HepG2 (cell line): ENCODE measurements around the gene HSPA13. TPM values are rescaled to one million over a fixed set of nuclear protein-coding genes. Genes with fewer than 3 reads are reported as not detected.

Source experiments
- ATAC-seq: fragments of 200-7000 bp; cut with Tn5 transposase; 3 replicates; pipeline ENCODE4 v1.9.1; 2020; ENCODE audit warnings: mild to moderate bottlenecking, moderate library complexity
- BruUV-seq: library from RNA; stranded (reverse); fragments of 400-500 nt; replicated peaks from 2 replicates; lab custom pipeline; 2021; lab: Mats Ljungman, UMichigan
- CTCF ChIA-PET: fragments of 300-600 bp; formaldehyde crosslinking; extraction: SDS; loops from one replicate; lab custom pipeline; 2021; ENCODE audit warnings: low total read pairs, inconsistent platforms, low intra/inter-chr PET ratio; lab: Yijun Ruan, JAX
- POLR2A ChIA-PET: fragments of 350-600 bp; sonication (Branson Sonifier 250); formaldehyde crosslinking; loops from one replicate; lab custom pipeline; 2020; ENCODE audit warnings: antibody characterized with exemption, inconsistent platforms; lab: Yijun Ruan, JAX
- DNase-seq: peaks from one replicate; pipeline ENCODE4 v3.0.0-alpha.2; 2015; ENCODE audit warnings: low spot score
- FAIRE-seq: peaks from 3 replicates; lab custom pipeline; 2011; peaks lifted over from hg19 to GRCh38; lab: Jason Lieb, UNC
- H2AFZ ChIP-seq: one replicate; pipeline ENCODE4 v1.6.1; 2011; ENCODE audit warnings: low read length, inconsistent platforms
- H3K27ac ChIP-seq: fragments of 300-600 bp; 3 replicates; pipeline ENCODE4 v1.8.0; 2011; ENCODE audit warnings: mixed run types, mild to moderate bottlenecking, mixed read lengths, low read length, inconsistent platforms; ENCODE audit not compliant: insufficient read depth; ENCODE audit errors: extremely low read length
- H3K27me3 ChIP-seq, 2 experiments: fragments of 200-600 bp in 1 of 2; 2 replicates in 1 of 2; 3 replicates in 1 of 2; pipeline versions ENCODE4 v1.6.0 to v1.8.0; 2011; ENCODE audit warnings: low read length in 2 of 2, mild to moderate bottlenecking in 2 of 2, moderate library complexity in 2 of 2, inconsistent platforms in 1 of 2; ENCODE audit not compliant: insufficient read depth in 2 of 2, control insufficient read depth in 1 of 2
- H3K36me3 ChIP-seq, 2 experiments: fragments of 200-600 bp in 1 of 2; replicated peaks in 1 of 2; 2 replicates in 1 of 2; 3 replicates in 1 of 2; pipeline versions ENCODE4 v1.5.1 to v1.8.0; 2011; ENCODE audit warnings: low read length in 2 of 2, inconsistent platforms in 1 of 2; ENCODE audit not compliant: insufficient read depth in 2 of 2, control insufficient read depth in 1 of 2
- H3K4me1 ChIP-seq: 2 replicates; pipeline ENCODE4 v1.5.1; 2012; ENCODE audit warnings: low read length, inconsistent platforms; ENCODE audit not compliant: insufficient read depth
- H3K4me2 ChIP-seq: 2 replicates; pipeline ENCODE4 v1.6.0; 2011; ENCODE audit warnings: low read depth, low read length, inconsistent platforms
- H3K4me3 ChIP-seq, 3 experiments: fragments of 200-600 bp in 1 of 3; sonication (generic), shearing (Covaris generic) in 1 of 3; replicated peaks in 1 of 3; 2 replicates each; pipeline ENCODE4 v1.5.1; 2011 to 2016; ENCODE audit warnings: low read length in 3 of 3, inconsistent platforms in 2 of 3, low read depth in 2 of 3, mild to moderate bottlenecking in 2 of 3, control low read depth in 1 of 3, mixed read lengths in 1 of 3; ENCODE audit not compliant: insufficient read depth in 1 of 3
- H3K79me2 ChIP-seq: one replicate; pipeline ENCODE4 v1.6.1; 2011; ENCODE audit warnings: low read length, inconsistent platforms; ENCODE audit not compliant: insufficient read depth
- H3K9ac ChIP-seq: 2 replicates; pipeline ENCODE4 v1.6.0; 2011; ENCODE audit warnings: mild to moderate bottlenecking, low read depth, low read length, inconsistent platforms; ENCODE audit not compliant: insufficient read depth
- H3K9me3 ChIP-seq: 2 replicates; pipeline ENCODE4 v1.5.1; 2012; ENCODE audit warnings: mild to moderate bottlenecking, low read length
- H4K20me1 ChIP-seq: 2 replicates; pipeline ENCODE4 v1.6.0; 2011; ENCODE audit warnings: inconsistent platforms, mild to moderate bottlenecking, low read length, moderate library complexity; ENCODE audit not compliant: insufficient read depth
- GFI1 ChIP-seq: sonication (generic); formaldehyde crosslinking; IDR thresholded peaks from 2 replicates; pipeline ENCODE4 v1.5.0; 2020; ENCODE audit warnings: missing genetic modification reagents, mild to moderate bottlenecking, borderline replicate concordance
- IRF1 ChIP-seq: sonication (generic); formaldehyde crosslinking; IDR thresholded peaks from 2 replicates; pipeline ENCODE4 v1.4.0; 2020; ENCODE audit warnings: low read depth, mild to moderate bottlenecking, missing genetic modification reagents
- NFRKB ChIP-seq: fragments of 450-650 bp; IDR thresholded peaks from 2 replicates; pipeline ENCODE4 v1.6.1; 2017
- PBX2 ChIP-seq: IDR thresholded peaks from 2 replicates; pipeline ENCODE4 v1.6.1; 2016; ENCODE audit warnings: control low read depth
- PCBP1 ChIP-seq: fragments of 200-400 bp; formaldehyde crosslinking; IDR thresholded peaks from 2 replicates; pipeline ENCODE4 v1.6.1; 2017; ENCODE audit warnings: mild to moderate bottlenecking, low read depth, low read length, borderline replicate concordance
- SIN3B ChIP-seq: fragments of 150-350 bp; IDR thresholded peaks from 2 replicates; pipeline ENCODE4 v1.6.1; 2014; ENCODE audit warnings: low read length
- THAP8 ChIP-seq: sonication (generic); formaldehyde crosslinking; IDR thresholded peaks from 2 replicates; pipeline ENCODE4 v1.5.1; 2020; ENCODE audit warnings: missing genetic modification reagents, mild to moderate bottlenecking, borderline replicate concordance
- ZBTB34 ChIP-seq: sonication (generic); formaldehyde crosslinking; IDR thresholded peaks from 2 replicates; pipeline ENCODE4 v1.8.0; 2022; ENCODE audit warnings: mild to moderate bottlenecking, missing genetic modification reagents
- ZKSCAN5 ChIP-seq: sonication (generic); formaldehyde crosslinking; IDR thresholded peaks from 2 replicates; pipeline ENCODE4 v1.5.1; 2020; ENCODE audit warnings: mild to moderate bottlenecking, missing genetic modification reagents
- ZNF234 ChIP-seq: sonication (generic); formaldehyde crosslinking; conservative IDR thresholded peaks from 2 replicates; pipeline ENCODE4 v1.5.1; 2020; ENCODE audit warnings: mild to moderate bottlenecking, missing genetic modification reagents
- ZNF282 ChIP-seq: fragments of 450-650 bp; IDR thresholded peaks from 2 replicates; pipeline ENCODE4 v1.6.1; 2018; ENCODE audit not compliant: partially characterized antibody
- ZNF30 ChIP-seq: sonication (generic); formaldehyde crosslinking; IDR thresholded peaks from 2 replicates; pipeline ENCODE4 v1.5.0; 2020; ENCODE audit warnings: mild to moderate bottlenecking, missing genetic modification reagents
- ZNF546 ChIP-seq: sonication (generic); formaldehyde crosslinking; conservative IDR thresholded peaks from 2 replicates; pipeline ENCODE4 v1.8.1; 2023; ENCODE audit warnings: mild to moderate bottlenecking, missing genetic modification reagents
- ZNF784 ChIP-seq: sonication (generic); formaldehyde crosslinking; IDR thresholded peaks from 2 replicates; pipeline ENCODE4 v1.5.1; 2020; ENCODE audit warnings: missing genetic modification reagents, mild to moderate bottlenecking, borderline replicate concordance
- WGBS: methylation state at CpG from one replicate; pipeline ENCODE4 v1.1.6; 2017; ENCODE audit warnings: low lambda C conversion rate; 5-methylcytosine and 5-hydroxymethylcytosine counted together
- in situ Hi-C: cut with HindIII; loops from 2 replicates; pipeline ENCODE4 v1.10.0; 2017; ENCODE audit warnings: low pct_unique_long_range_greater_than_20kb; ENCODE audit not compliant: extremely low pct_ligation_motif_present
- intact Hi-C: fragments of 100-400 bp; cut with micrococcal nuclease; formaldehyde crosslinking; loops from one replicate; pipeline ENCODE4 v1.10.0; 2022; ENCODE audit not compliant: unreplicated experiment
- polyA plus RNA-seq, 8 experiments: library from polyadenylated mRNA; depleted of rRNA in 3 of 8; stranded (reverse) in 7 of 8; unstranded in 1 of 8; fragments of >200 nt; fragmentation: Illumina TruSeq in 4 of 8; extraction: Trizol in 4 of 8; gene quantifications; 2 replicates each; pipeline versions ENCODE4 v1.2.1 to v1.2.3, GENCODE V29; 2011 to 2016; ENCODE audit warnings: low read depth in 4 of 8, missing spikeins in 1 of 8, mixed read lengths in 1 of 8; ENCODE audit not compliant: insufficient read depth in 1 of 8
- total RNA-seq, 5 experiments: library from RNA; depleted of rRNA; stranded (reverse); fragments of >200 nt; fragmentation: Illumina TruSeq; extraction: Trizol; gene quantifications; 2 replicates each; pipeline ENCODE4 v1.2.3, GENCODE V29; 2016; ENCODE audit warnings: low read depth in 1 of 5

The HSPA13 gene
- total and polyA plus RNA-seq, 2 of the 13 experiments (the other 11 are each of a cell fraction or from before 2014, with no cell fraction given), result 21.2 to 28.4 TPM

GRCh38 chr21:14384453-14384852 lies 1.5 kb upstream of the HSPA13 start:
- no peak for FAIRE-seq
- H3K79me2 ChIP-seq, result peaks cover 30% of the 10 kb centered on the region
- in situ Hi-C loops, result no loop called here
- H3K36me3 ChIP-seq, result 0 out of 5 replicates have a peak, but pooled peaks cover 0 to 3% of the 10 kb centered on the region in 2 experiments
- H3K4me2 ChIP-seq, result peak overlapping the region; percentile 87
- H4K20me1 ChIP-seq, result no peaks in the 10 kb centered on the region; the same call in 1 of the 2 replicates
- ChIA-PET POLR2A (no interaction called here), CTCF (no interaction called here)
- no peak overlapping the region; a peak in 1 of 6 replicates for H3K4me3 ChIP-seq
- no peaks in the 10 kb centered on the region; a peak in 1 of 5 replicates for H3K27me3 ChIP-seq
- 87% methylated on average over 2 of the region's 2 CpGs for WGBS
- H3K9me3 ChIP-seq, result no peaks in the 10 kb centered on the region
- H3K27ac ChIP-seq, result no peak overlapping the region
- intact Hi-C loops, result loop anchor here (5.0 to 10.0 kb wide), 4 partner anchors 558 to 1340 kb away; partner anchors contain the start of gene USP25
- no peak for ATAC-seq
- peaks cover 28% of the 10 kb centered on the region for H3K4me1 ChIP-seq
- DNase-seq, result no peak
- H3K9ac ChIP-seq, result no peak overlapping the region
- no peak overlapping the region for H2AFZ ChIP-seq
- no TSS peak for BruUV-seq
- TF ChIP-seq PCBP1 (no peak), ZNF546 (CRISPR knock-in tag) (no peak), PBX2 (CRISPR knock-in tag) (no peak), SIN3B (no peak), GFI1 (no peak), ZNF234 (CRISPR knock-in tag) (no peak), ZNF30 (CRISPR knock-in tag) (no peak), THAP8 (no peak), ZKSCAN5 (no peak), NFRKB (no peak), ZBTB34 (no peak), IRF1 (CRISPR knock-in tag) (no peak), ZNF784 (no peak), ZNF282 (no peak)
